Ectodermal cell (in vitro differentiated cells): ENCODE results near the gene TBC1D2B.
"Not testable (repeated sequence)": the region's sequence is repeated elsewhere in the genome, so short reads cannot be mapped to it uniquely, and the experiment has no call there.

Source experiments
- H3K27ac ChIP-seq: 2 replicates; pipeline ENCODE4 v1.7.0; 2013; ENCODE audit warnings: mild to moderate bottlenecking, low read depth, low read length; ENCODE audit not compliant: insufficient read depth, poor library complexity, severe bottlenecking
- H3K27me3 ChIP-seq: 2 replicates; pipeline ENCODE4 v1.7.0; 2013; ENCODE audit warnings: mild to moderate bottlenecking, low read length; ENCODE audit not compliant: insufficient read depth, control insufficient read depth, poor library complexity, severe bottlenecking
- H3K36me3 ChIP-seq: one replicate; pipeline ENCODE4 v1.7.0; 2013; ENCODE audit warnings: low read length; ENCODE audit not compliant: control insufficient read depth, insufficient read depth
- H3K4me1 ChIP-seq: one replicate; pipeline ENCODE4 v1.7.0; 2013; ENCODE audit warnings: low read length; ENCODE audit not compliant: control insufficient read depth, insufficient read depth
- H3K4me3 ChIP-seq: 2 replicates; pipeline ENCODE4 v1.7.0; 2013; ENCODE audit warnings: low read depth, low read length, control low read depth; ENCODE audit not compliant: insufficient read depth
- H3K9me3 ChIP-seq: 2 replicates; pipeline ENCODE4 v1.7.0; 2013; ENCODE audit warnings: mild to moderate bottlenecking, low read length, moderate library complexity; ENCODE audit not compliant: control insufficient read depth
- WGBS, 2 experiments: methylation state at CpG; one replicate each; pipeline ENCODE4 v1.1.7; 2013; ENCODE audit warnings: missing lambda C conversion rate in 2 of 2; 5-methylcytosine and 5-hydroxymethylcytosine counted together

The TBC1D2B gene

GRCh38 chr15:77988347-77989295 lies 88.9 kb downstream of the TBC1D2B start:
- no peak overlapping the region for H3K4me3 ChIP-seq
- 93% methylated on average over 34 of the region's 34 CpGs for WGBS, 2 experiments
- H3K27ac ChIP-seq: no peak overlapping the region
- no peaks in the 10 kb centered on the region for H3K9me3 ChIP-seq
- H3K36me3 ChIP-seq: no peaks in the 10 kb centered on the region
- no peaks in the 10 kb centered on the region for H3K27me3 ChIP-seq
- peaks cover 14% of the 10 kb centered on the region for H3K4me1 ChIP-seq

GRCh38 chr15:77987765-77988136 lies 89.8 kb downstream of the TBC1D2B start:
- H3K4me1 ChIP-seq: peaks cover 14% of the 10 kb centered on the region
- not testable (repeated sequence) for H3K27me3 ChIP-seq, H3K36me3 ChIP-seq, H3K9me3 ChIP-seq, H3K4me3 ChIP-seq, H3K27ac ChIP-seq
- WGBS, 2 experiments: 81 to 89% methylated on average over 15 of the region's 15 CpGs

GRCh38 chr15:77986891-77987764 lies 90.4 kb downstream of the TBC1D2B start:
- no peaks in the 10 kb centered on the region for H3K36me3 ChIP-seq
- 64 to 65% methylated on average over 23 to 24 of the region's 24 CpGs for WGBS, 2 experiments
- no peaks in the 10 kb centered on the region for H3K27me3 ChIP-seq
- H3K4me3 ChIP-seq: no peak overlapping the region
- no peak overlapping the region for H3K27ac ChIP-seq
- H3K4me1 ChIP-seq: peaks cover 14% of the 10 kb centered on the region
- H3K9me3 ChIP-seq: no peaks in the 10 kb centered on the region

- H3K9me3 ChIP-seq: no peaks in the 10 kb centered on the region
- no peaks in the 10 kb centered on the region for H3K27me3 ChIP-seq
- 83 to 85% methylated on average over 18 of the region's 18 CpGs for WGBS, 2 experiments
- peaks cover 14% of the 10 kb centered on the region for H3K4me1 ChIP-seq
- no peaks in the 10 kb centered on the region for H3K36me3 ChIP-seq
- H3K4me3 ChIP-seq: no peak overlapping the region
- H3K27ac ChIP-seq: no peak overlapping the region
These were observed 91.5 kb downstream of the TBC1D2B start for GRCh38 chr15:77985931-77986480.

- H3K27me3 ChIP-seq: no peaks in the 10 kb centered on the region
- H3K4me3 ChIP-seq: no peak overlapping the region
- H3K36me3 ChIP-seq: no peaks in the 10 kb centered on the region
- peaks cover 14% of the 10 kb centered on the region for H3K4me1 ChIP-seq
- no peak overlapping the region for H3K27ac ChIP-seq
- no peaks in the 10 kb centered on the region for H3K9me3 ChIP-seq
- WGBS, 2 experiments: 94% methylated on average over 23 of the region's 23 CpGs
These were observed 92.2 kb downstream of the TBC1D2B start for GRCh38 chr15:77985031-77985930.

GRCh38 chr15:77984446-77984861 lies 93.1 kb downstream of the TBC1D2B start:
- Histone ChIP-seq H3K27me3 (no peaks in the 10 kb centered on the region), H3K4me3 (no peak overlapping the region), H3K4me1 (peaks cover 14% of the 10 kb centered on the region), H3K27ac (no peak overlapping the region), H3K36me3 (no peaks in the 10 kb centered on the region), H3K9me3 (no peaks in the 10 kb centered on the region)
- WGBS, 2 experiments: 93 to 95% methylated on average over 4 to 5 of the region's 7 CpGs

GRCh38 chr15:77983708-77984445 lies 93.6 kb downstream of the TBC1D2B start:
- Histone ChIP-seq H3K36me3 (no peaks in the 10 kb centered on the region), H3K27ac (no peak overlapping the region), H3K9me3 (no peaks in the 10 kb centered on the region), H3K4me1 (peaks cover 14% of the 10 kb centered on the region), H3K4me3 (no peak overlapping the region), H3K27me3 (no peaks in the 10 kb centered on the region)
- 69 to 71% methylated on average over 15 of the region's 15 CpGs for WGBS, 2 experiments

- WGBS, 2 experiments: 74 to 78% methylated on average over 10 of the region's 10 CpGs
- no peaks in the 10 kb centered on the region for H3K27me3 ChIP-seq
- no peak overlapping the region for H3K27ac ChIP-seq
- H3K9me3 ChIP-seq: no peaks in the 10 kb centered on the region
- H3K4me3 ChIP-seq: no peak overlapping the region
- peaks cover 14% of the 10 kb centered on the region for H3K4me1 ChIP-seq
- no peaks in the 10 kb centered on the region for H3K36me3 ChIP-seq
These were observed 94.3 kb downstream of the TBC1D2B start for GRCh38 chr15:77983091-77983707.

- H3K27me3 ChIP-seq: no peaks in the 10 kb centered on the region
- peaks cover 3% of the 10 kb centered on the region for H3K4me1 ChIP-seq
- no peak overlapping the region for H3K27ac ChIP-seq
- 86 to 87% methylated on average over 10 of the region's 10 CpGs for WGBS, 2 experiments
- no peaks in the 10 kb centered on the region for H3K36me3 ChIP-seq
- no peak overlapping the region for H3K4me3 ChIP-seq
- H3K9me3 ChIP-seq: no peaks in the 10 kb centered on the region
These were observed 95.4 kb downstream of the TBC1D2B start for GRCh38 chr15:77982127-77982490.
